PC-3 (cell line): ENCODE results near the gene ZKSCAN2. TPM values are rescaled to one million over a fixed set of nuclear protein-coding genes. Genes with fewer than 3 reads are reported as not detected.

Source experiments
- ATAC-seq: fragments of 200-7000 bp; cut with Tn5 transposase; 2 replicates; pipeline ENCODE4 v1.9.1; 2020; ENCODE audit warnings: mild to moderate bottlenecking, moderate library complexity
- BruUV-seq: library from RNA; stranded (reverse); fragments of 400-500 nt; replicated peaks from 2 replicates; lab custom pipeline; 2021; lab: Mats Ljungman, UMichigan
- CTCF ChIA-PET: fragments of 300-600 bp; sonication (Branson Sonifier 250); formaldehyde crosslinking; loops from one replicate; lab custom pipeline; 2022; ENCODE audit warnings: antibody characterized with exemption; lab: Charles Lee
- POLR2A ChIA-PET: fragments of 300-600 bp; sonication (Branson Sonifier 250); formaldehyde crosslinking; loops from one replicate; lab custom pipeline; 2022; ENCODE audit warnings: antibody characterized with exemption; ENCODE audit not compliant: unreplicated experiment; lab: Charles Lee
- DNase-seq: peaks from one replicate; pipeline ENCODE4 v3.0.0-alpha.2; 2015
- H2AFZ ChIP-seq: fragments of 300-600 bp; sonication (generic); 2 replicates; pipeline ENCODE4 v1.6.0; 2016; ENCODE audit warnings: antibody characterized with exemption, low read length
- H3F3A ChIP-seq: fragments of 300-600 bp; sonication (generic); one replicate; pipeline ENCODE4 v1.6.0; 2017; ENCODE audit warnings: antibody characterized with exemption, low read length, control low read depth, mild to moderate bottlenecking; ENCODE audit not compliant: unreplicated experiment
- H3K27ac ChIP-seq: fragments of 300-600 bp; sonication (generic); 2 replicates; pipeline ENCODE4 v1.5.1; 2016; ENCODE audit warnings: mild to moderate bottlenecking, low read length
- H3K27me3 ChIP-seq: fragments of 300-600 bp; sonication (generic); 2 replicates; pipeline ENCODE4 v1.6.1; 2016; ENCODE audit warnings: low read length, mixed read lengths
- H3K36me3 ChIP-seq: fragments of 300-600 bp; sonication (generic); 2 replicates; pipeline ENCODE4 v1.6.1; 2016; ENCODE audit warnings: low read depth, mixed run types, low read length, mixed read lengths
- H3K4me1 ChIP-seq: fragments of 300-600 bp; sonication (generic); 2 replicates; pipeline ENCODE4 v1.5.1; 2016; ENCODE audit warnings: low read length; ENCODE audit not compliant: insufficient read depth
- H3K4me2 ChIP-seq: fragments of 300-600 bp; sonication (generic); 2 replicates; pipeline ENCODE4 v1.6.0; 2016; ENCODE audit warnings: low read length
- H3K4me3 ChIP-seq: fragments of 300-600 bp; sonication (generic); 2 replicates; pipeline ENCODE4 v1.5.1; 2016; ENCODE audit warnings: mild to moderate bottlenecking, low read length, mixed read lengths
- H3K79me2 ChIP-seq: fragments of 300-600 bp; sonication (generic); 2 replicates; pipeline ENCODE4 v1.6.1; 2017; ENCODE audit warnings: low read length, mixed read lengths
- H3K9ac ChIP-seq: fragments of 300-600 bp; sonication (generic); 2 replicates; pipeline ENCODE4 v1.6.0; 2016; ENCODE audit warnings: mild to moderate bottlenecking, low read length
- H3K9me2 ChIP-seq: fragments of 300-600 bp; sonication (generic); replicated peaks from 2 replicates; pipeline ENCODE4 v1.6.1; 2016; ENCODE audit warnings: mixed run types, low read length, mixed read lengths
- H3K9me3 ChIP-seq: fragments of 300-600 bp; sonication (generic); 2 replicates; pipeline ENCODE4 v1.6.1; 2016; ENCODE audit warnings: low read length, mixed read lengths
- H4K20me1 ChIP-seq: fragments of 300-600 bp; sonication (generic); 2 replicates; pipeline ENCODE4 v1.6.1; 2016; ENCODE audit warnings: low read length, mixed read lengths
- EZH2 ChIP-seq: fragments of 300-600 bp; sonication (generic); IDR thresholded peaks from one replicate; pipeline ENCODE4 v1.6.1; 2017; ENCODE audit warnings: antibody characterized with exemption, mild to moderate bottlenecking, low read length; ENCODE audit not compliant: unreplicated experiment
- EZH2phosphoT487 ChIP-seq: fragments of 300-600 bp; sonication (generic); IDR thresholded peaks from 2 replicates; pipeline ENCODE4 v1.6.1; 2018; ENCODE audit warnings: mild to moderate bottlenecking, antibody characterized with exemption, low read length, borderline replicate concordance
- intact Hi-C: fragments of 100-400 bp; cut with micrococcal nuclease; formaldehyde crosslinking; loops from 2 replicates; pipeline ENCODE4 v1.9.0; 2023
- total RNA-seq: library from RNA; depleted of rRNA; stranded (reverse); fragments of >200 nt; gene quantifications from 2 replicates; pipeline ENCODE4 v1.2.3, GENCODE V29; 2014; rRNA removed
- TF ChIP-seq, protein P1 (sequence below): fragments of 300-600 bp; sonication (generic); conservative IDR thresholded peaks from 2 replicates; pipeline ENCODE4 v1.5.1; 2017; ENCODE audit warnings: antibody characterized with exemption, low read depth, mild to moderate bottlenecking, low read length

ZKSCAN2 gene
- total RNA-seq, 1 experiment from 2014 or later: 2.6 TPM

DNA sequence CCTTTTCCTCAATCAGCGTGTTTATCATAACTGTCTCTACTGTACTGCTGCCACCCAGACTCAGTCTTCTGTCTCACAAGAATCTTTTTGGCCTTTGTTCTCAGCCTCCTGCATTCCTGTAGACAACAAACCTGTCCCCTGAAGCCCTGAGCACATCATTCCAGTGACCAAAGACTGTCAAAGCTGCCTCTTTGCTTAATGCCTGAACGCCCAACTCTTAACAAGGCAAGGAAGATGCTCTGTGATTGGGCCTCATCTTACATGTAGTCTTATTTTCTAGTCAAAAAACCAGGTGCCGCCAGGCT is 70.2 kb downstream of the ZKSCAN2 start:
- no TSS peak for BruUV-seq
- Histone ChIP-seq H3K36me3 (no peaks in the 10 kb centered on the region), H3K9me3 (no peaks in the 10 kb centered on the region), H4K20me1 (no peaks in the 10 kb centered on the region), H3K4me1 (no peaks in the 10 kb centered on the region; the same call in 1 of the 2 replicates), H3K79me2 (no peaks in the 10 kb centered on the region), H3K4me3 (no peak overlapping the region), H3K4me2 (no peak overlapping the region), H3K9ac (no peak overlapping the region), H3F3A (no peaks in the 10 kb centered on the region), H3K27me3 (no peaks in the 10 kb centered on the region), H2AFZ (no peak overlapping the region), H3K27ac (no peak overlapping the region), H3K9me2 (no peaks in the 10 kb centered on the region)
- DNase-seq (no peak), ATAC-seq (no peak)
- ChIA-PET CTCF (no interaction called here), POLR2A (no interaction called here)
- TF ChIP-seq EZH2 (no peak), EZH2phosphoT487 (no peak)
- TF ChIP-seq, protein P1, sequence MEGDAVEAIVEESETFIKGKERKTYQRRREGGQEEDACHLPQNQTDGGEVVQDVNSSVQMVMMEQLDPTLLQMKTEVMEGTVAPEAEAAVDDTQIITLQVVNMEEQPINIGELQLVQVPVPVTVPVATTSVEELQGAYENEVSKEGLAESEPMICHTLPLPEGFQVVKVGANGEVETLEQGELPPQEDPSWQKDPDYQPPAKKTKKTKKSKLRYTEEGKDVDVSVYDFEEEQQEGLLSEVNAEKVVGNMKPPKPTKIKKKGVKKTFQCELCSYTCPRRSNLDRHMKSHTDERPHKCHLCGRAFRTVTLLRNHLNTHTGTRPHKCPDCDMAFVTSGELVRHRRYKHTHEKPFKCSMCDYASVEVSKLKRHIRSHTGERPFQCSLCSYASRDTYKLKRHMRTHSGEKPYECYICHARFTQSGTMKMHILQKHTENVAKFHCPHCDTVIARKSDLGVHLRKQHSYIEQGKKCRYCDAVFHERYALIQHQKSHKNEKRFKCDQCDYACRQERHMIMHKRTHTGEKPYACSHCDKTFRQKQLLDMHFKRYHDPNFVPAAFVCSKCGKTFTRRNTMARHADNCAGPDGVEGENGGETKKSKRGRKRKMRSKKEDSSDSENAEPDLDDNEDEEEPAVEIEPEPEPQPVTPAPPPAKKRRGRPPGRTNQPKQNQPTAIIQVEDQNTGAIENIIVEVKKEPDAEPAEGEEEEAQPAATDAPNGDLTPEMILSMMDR: no peak
- intact Hi-C loops: no loop called here

Other genes starting within 250 kb of the ZKSCAN2 start
- gene ARHGAP17, start 242.5 kb downstream of the ZKSCAN2 start, total RNA-seq: 12.8 and 15.7 TPM in 2 replicates
- 30.5 and 31.0 TPM in 2 replicates for gene LCMT1, start 146.1 kb downstream of the ZKSCAN2 start, total RNA-seq
- not detected in 2 replicates for gene AQP8, start 40.9 kb downstream of the ZKSCAN2 start, total RNA-seq